Osteoblast (primary cell): ENCODE results near the gene FXYD6. TPM values are rescaled to one million over a fixed set of nuclear protein-coding genes. Genes with fewer than 3 reads are reported as not detected.

ENCODE experiments used
- DNase-seq: peaks from one replicate; pipeline ENCODE4 v3.0.0; 2011; ENCODE audit warnings: low spot score, mixed read lengths; ENCODE audit not compliant: insufficient read length; ENCODE audit errors: missing footprints
- H2AFZ ChIP-seq: 2 replicates; pipeline ENCODE4 v1.6.0; 2011; ENCODE audit warnings: mild to moderate bottlenecking, low read length
- H3K27ac ChIP-seq: 2 replicates; pipeline ENCODE4 v1.5.1; 2011; ENCODE audit warnings: mild to moderate bottlenecking, low read depth, low read length, moderate library complexity
- H3K27me3 ChIP-seq: 2 replicates; pipeline ENCODE4 v1.6.0; 2012; ENCODE audit warnings: mild to moderate bottlenecking, control low read depth, inconsistent platforms, low read length, moderate library complexity; ENCODE audit not compliant: insufficient read depth
- H3K36me3 ChIP-seq: 2 replicates; pipeline ENCODE4 v1.5.1; 2011; ENCODE audit warnings: mild to moderate bottlenecking, low read length, control low read depth, moderate library complexity; ENCODE audit not compliant: insufficient read depth
- H3K4me1 ChIP-seq: 2 replicates; pipeline ENCODE4 v1.5.1; 2011; ENCODE audit warnings: mild to moderate bottlenecking, low read length, control low read depth, moderate library complexity; ENCODE audit not compliant: insufficient read depth
- H3K4me2 ChIP-seq: 2 replicates; pipeline ENCODE4 v1.6.0; 2011; ENCODE audit warnings: mild to moderate bottlenecking, low read length; ENCODE audit not compliant: insufficient read depth
- H3K4me3 ChIP-seq: fragments of 200-600 bp; sonication (generic); 3 replicates; pipeline ENCODE4 v1.5.1; 2012; ENCODE audit warnings: mild to moderate bottlenecking, low read length, inconsistent platforms; ENCODE audit not compliant: insufficient read depth
- H3K79me2 ChIP-seq: 2 replicates; pipeline ENCODE4 v1.6.0; 2012; ENCODE audit warnings: mild to moderate bottlenecking, low read length, control low read depth, inconsistent platforms; ENCODE audit not compliant: insufficient read depth
- H3K9me3 ChIP-seq: 2 replicates; pipeline ENCODE4 v1.5.1; 2011; ENCODE audit warnings: low read depth, low read length, control low read depth
- H4K20me1 ChIP-seq: 2 replicates; pipeline ENCODE4 v1.6.0; 2012; ENCODE audit warnings: mild to moderate bottlenecking, low read length, control low read depth; ENCODE audit not compliant: insufficient read depth
- total RNA-seq: library from RNA; depleted of rRNA; stranded (reverse); fragments of >200 nt; gene quantifications from 2 replicates; pipeline ENCODE4 v1.2.3, GENCODE V29; 2012
- TF ChIP-seq, protein P1 (sequence below): IDR thresholded peaks from 2 replicates; pipeline ENCODE4 v1.5.1; 2011; ENCODE audit warnings: mild to moderate bottlenecking, low read depth, low read length, moderate library complexity; ENCODE audit errors: extremely low read depth

FXYD6 gene
- total RNA-seq, 1 donor = not detected

GRCh38 chr11:117916956-117917355 lies 40.5 kb upstream of the FXYD6 start:
- TF ChIP-seq, protein P1, sequence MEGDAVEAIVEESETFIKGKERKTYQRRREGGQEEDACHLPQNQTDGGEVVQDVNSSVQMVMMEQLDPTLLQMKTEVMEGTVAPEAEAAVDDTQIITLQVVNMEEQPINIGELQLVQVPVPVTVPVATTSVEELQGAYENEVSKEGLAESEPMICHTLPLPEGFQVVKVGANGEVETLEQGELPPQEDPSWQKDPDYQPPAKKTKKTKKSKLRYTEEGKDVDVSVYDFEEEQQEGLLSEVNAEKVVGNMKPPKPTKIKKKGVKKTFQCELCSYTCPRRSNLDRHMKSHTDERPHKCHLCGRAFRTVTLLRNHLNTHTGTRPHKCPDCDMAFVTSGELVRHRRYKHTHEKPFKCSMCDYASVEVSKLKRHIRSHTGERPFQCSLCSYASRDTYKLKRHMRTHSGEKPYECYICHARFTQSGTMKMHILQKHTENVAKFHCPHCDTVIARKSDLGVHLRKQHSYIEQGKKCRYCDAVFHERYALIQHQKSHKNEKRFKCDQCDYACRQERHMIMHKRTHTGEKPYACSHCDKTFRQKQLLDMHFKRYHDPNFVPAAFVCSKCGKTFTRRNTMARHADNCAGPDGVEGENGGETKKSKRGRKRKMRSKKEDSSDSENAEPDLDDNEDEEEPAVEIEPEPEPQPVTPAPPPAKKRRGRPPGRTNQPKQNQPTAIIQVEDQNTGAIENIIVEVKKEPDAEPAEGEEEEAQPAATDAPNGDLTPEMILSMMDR = no peak
- Histone ChIP-seq H3K27ac (no peak overlapping the region), H3K9me3 (no peaks in the 10 kb centered on the region), H3K4me3 (no peak overlapping the region), H3K4me2 (no peak overlapping the region), H4K20me1 (no peaks in the 10 kb centered on the region), H3K36me3 (no peaks in the 10 kb centered on the region), H2AFZ (no peak overlapping the region), H3K79me2 (no peaks in the 10 kb centered on the region), H3K4me1 (no peaks in the 10 kb centered on the region), H3K27me3 (no peaks in the 10 kb centered on the region)
- no peak for DNase-seq

DNA sequence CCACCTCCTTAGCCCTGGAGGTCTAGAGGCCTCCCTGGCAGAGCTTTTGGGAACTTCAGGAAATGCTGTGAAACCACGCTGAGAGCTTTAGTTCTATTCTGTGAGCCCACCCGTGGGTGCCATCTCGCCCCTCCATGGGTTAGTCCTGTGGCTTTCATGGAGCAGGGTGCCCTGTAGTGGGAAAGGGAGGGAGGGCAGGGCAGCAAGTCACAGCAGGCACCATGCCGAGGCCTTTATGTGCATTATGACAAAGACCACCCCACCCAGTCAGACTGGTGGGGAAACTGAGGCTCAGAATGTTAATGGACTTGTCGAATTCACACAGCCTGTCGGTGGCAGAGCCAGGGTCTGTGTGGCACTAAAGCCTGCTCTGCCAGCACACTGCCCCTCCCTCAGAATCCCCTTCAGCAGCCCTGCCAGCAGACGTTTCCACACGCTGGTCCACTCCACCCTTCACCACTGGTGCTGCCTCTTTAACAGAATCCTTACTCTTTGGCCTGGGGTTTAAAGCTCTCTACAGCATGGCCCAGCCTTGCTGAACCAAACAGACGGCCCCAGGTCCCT lies 39.3 kb upstream of the FXYD6 start:
- no peaks in the 10 kb centered on the region for H3K9me3 ChIP-seq

GRCh38 chr11:117914991-117915618 lies 38.6 kb upstream of the FXYD6 start:
- Histone ChIP-seq H4K20me1 (no peaks in the 10 kb centered on the region), H3K4me3 (no peak overlapping the region), H3K27me3 (no peaks in the 10 kb centered on the region), H3K79me2 (no peaks in the 10 kb centered on the region), H3K36me3 (no peaks in the 10 kb centered on the region), H2AFZ (no peak overlapping the region), H3K9me3 (no peaks in the 10 kb centered on the region), H3K4me1 (no peaks in the 10 kb centered on the region), H3K27ac (no peak overlapping the region), H3K4me2 (no peak overlapping the region)
- TF ChIP-seq, protein P1 = no peak
- DNase-seq = peak; percentile 44

More for the DNA sequence above, 39.3 kb upstream of the FXYD6 start:
- H3K4me3 ChIP-seq = no peak overlapping the region
- no peak overlapping the region for H3K4me2 ChIP-seq
- no peaks in the 10 kb centered on the region for H4K20me1 ChIP-seq
- no peaks in the 10 kb centered on the region for H3K79me2 ChIP-seq
- DNase-seq = no peak
- no peaks in the 10 kb centered on the region for H3K36me3 ChIP-seq
- H3K27ac ChIP-seq = no peak overlapping the region
- H3K4me1 ChIP-seq = no peaks in the 10 kb centered on the region
- H2AFZ ChIP-seq = no peak overlapping the region
- TF ChIP-seq, protein P1 = no peak
- H3K27me3 ChIP-seq = no peaks in the 10 kb centered on the region

- Histone ChIP-seq H3K27ac (no peak overlapping the region), H3K36me3 (no peaks in the 10 kb centered on the region), H3K4me2 (no peak overlapping the region), H3K4me1 (no peaks in the 10 kb centered on the region), H3K27me3 (no peaks in the 10 kb centered on the region), H3K9me3 (no peaks in the 10 kb centered on the region), H2AFZ (no peak overlapping the region), H3K4me3 (no peak overlapping the region), H4K20me1 (no peaks in the 10 kb centered on the region), H3K79me2 (no peaks in the 10 kb centered on the region)
- peak; percentile 70 for DNase-seq
- TF ChIP-seq, protein P1 = no peak
These were observed 37.9 kb upstream of the FXYD6 start for GRCh38 chr11:117914398-117914761.
